Measurements from ENCODE around the gene TIPARP. TPM values are rescaled to one million over a fixed set of nuclear protein-coding genes. Genes with fewer than 3 reads are reported as not detected.

Gene TIPARP
- total and polyA plus RNA-seq, 2 of the 8 experiments (the other 6 are each of a cell fraction or from before 2014, with no cell fraction given), result 1.6 to 5.8 TPM

- TF ChIP-seq SAP30 (IDR thresholded peaks at IDR 0.05; ENCODE audit: insufficient read depth, insufficient replicate concordance, low read length) (no peak), MAX (IDR thresholded peaks at IDR 0.05) (no peak), EGR1 (IDR thresholded peaks at IDR 0.05; ENCODE audit: borderline replicate concordance, low read depth, low read length) (no peak), POU5F1 (IDR thresholded peaks at IDR 0.05; ENCODE audit: low read depth, low read length) (no peak), RXRA (IDR thresholded peaks at IDR 0.05; ENCODE audit: insufficient read depth, low read depth, low read length) (no peak), PHF8 (conservative IDR thresholded peaks at IDR 0.05; ENCODE audit: low read depth, low read length) (no peak), SP2 (IDR thresholded peaks at IDR 0.05; ENCODE audit: low read length) (no peak), CBX8 (IDR thresholded peaks at IDR 0.05; ENCODE audit: borderline replicate concordance, low read depth, low read length) (no peak), RNF2 (IDR thresholded peaks at IDR 0.05; ENCODE audit: borderline replicate concordance, low read depth, low read length, missing control alignments, poor library complexity, severe bottlenecking) (no peak), BRCA1 (IDR thresholded peaks at IDR 0.05; ENCODE audit: low read depth, low read length) (no peak), NRF1 (IDR thresholded peaks at IDR 0.05; ENCODE audit: low read depth, low read length) (no peak), CHD2 (IDR thresholded peaks at IDR 0.05; ENCODE audit: low read length) (0 out of 2 replicates have a peak, but pooled peaks have one; percentile 37), JUN (IDR thresholded peaks at IDR 0.05; ENCODE audit: low read depth, low read length) (no peak), USF2 (IDR thresholded peaks at IDR 0.05; ENCODE audit: low read length) (no peak), SIX5 (IDR thresholded peaks at IDR 0.05; ENCODE audit: low read depth, low read length) (no peak)
Observed at GRCh38 chr3:156751461-156752025, 77.2 kb downstream of the TIPARP start (continued).
